CD4-positive, alpha-beta T cell treated with Interleukin-2 at 100 ng/mL for 4 hours (primary cell): ENCODE results near the gene F5.
A peak's percentile ranks its signal among the peaks of the same experiment; 100 is the strongest.
"Not testable (repeated sequence)": the region's sequence is repeated elsewhere in the genome, so short reads cannot be mapped to it uniquely, and the experiment has no call there.

Experiments
- DNase-seq: peaks from one replicate; pipeline ENCODE4 v3.0.0-alpha.2; 2020; ENCODE audit warnings: low spot score

F5 gene

GRCh38 chr1:169508432-169509338 lies 77.6 kb downstream of the F5 start:
- DNase-seq = no peak

- DNase-seq = no peak
These were observed 78.9 kb downstream of the F5 start for GRCh38 chr1:169507413-169507812.

- not testable (repeated sequence) for DNase-seq
These were observed 82.7 kb downstream of the F5 start for GRCh38 chr1:169503601-169504000.

DNA sequence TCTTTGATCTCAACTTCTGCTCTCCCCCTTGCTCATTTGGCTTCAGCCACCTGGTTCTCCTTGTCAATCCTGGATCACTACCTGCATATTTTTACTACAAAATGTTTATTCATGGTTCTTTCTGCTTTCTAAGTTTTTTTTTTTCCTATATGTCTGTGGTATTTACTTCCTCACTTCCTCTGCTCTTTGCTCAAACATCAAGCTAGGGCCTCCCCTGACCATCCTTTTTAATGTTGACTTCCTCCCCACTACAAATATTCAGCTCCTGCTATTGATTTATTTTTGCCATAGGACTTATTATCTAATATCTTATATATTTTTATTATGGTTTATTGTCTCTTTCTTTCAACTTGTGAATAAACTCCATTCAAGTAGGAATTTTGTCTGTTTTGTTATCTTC lies 86.5 kb downstream of the F5 start:
- no peak for DNase-seq

DNA sequence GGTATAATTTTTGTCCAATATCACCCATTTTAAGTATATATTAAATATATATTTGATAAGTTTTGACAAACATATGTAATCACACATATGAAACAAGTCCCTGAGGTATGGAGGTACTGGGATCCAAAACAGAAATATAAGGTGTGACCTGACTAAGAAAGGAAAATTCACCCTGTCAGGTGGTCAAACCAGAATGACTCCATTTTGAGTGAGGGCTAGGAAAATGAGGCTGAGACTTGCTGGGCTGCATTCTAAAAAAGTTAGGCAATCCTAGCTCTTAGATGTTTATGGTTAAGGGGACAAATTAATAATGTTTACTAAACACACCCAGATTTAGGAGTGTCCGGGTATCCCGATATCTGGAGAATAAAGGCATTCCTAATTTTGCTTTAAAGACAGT lies 89.0 kb downstream of the F5 start:
- no peak for DNase-seq

- DNase-seq = no peak
These were observed 90.4 kb downstream of the F5 start for GRCh38 chr1:169495916-169496315.

DNA sequence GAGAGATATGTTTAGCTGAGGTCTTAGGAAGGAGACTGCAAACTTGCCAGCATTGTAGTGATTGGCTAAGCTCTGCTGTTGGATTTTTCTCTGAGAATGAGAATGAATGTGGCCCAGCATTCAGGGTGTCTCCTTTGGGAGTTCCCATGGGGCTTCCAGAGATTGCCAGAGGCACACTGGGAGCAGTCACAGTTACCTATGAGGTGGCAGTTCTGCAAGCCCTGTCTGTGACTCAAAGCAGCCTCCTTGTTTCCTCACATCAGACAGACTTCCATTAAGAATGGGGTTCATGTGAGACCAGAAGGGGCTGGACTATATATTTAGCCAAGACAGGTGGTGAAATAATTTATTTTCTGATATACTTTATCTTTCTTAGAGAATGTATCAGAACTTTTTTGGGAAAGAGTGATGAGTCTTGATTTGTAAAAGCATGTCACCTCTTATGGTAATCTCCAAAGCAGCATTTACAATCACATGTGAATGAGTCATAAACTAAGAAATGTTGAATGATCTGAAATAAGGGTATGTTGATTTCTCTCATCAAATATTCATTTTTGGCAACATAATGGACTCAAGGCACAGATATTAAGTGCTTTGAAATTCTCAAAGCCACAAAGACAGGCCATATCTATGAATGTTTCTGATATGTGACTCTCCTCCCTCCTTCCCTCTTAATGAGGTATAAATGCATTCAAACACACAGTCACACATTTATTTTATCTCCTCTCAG lies 91.1 kb downstream of the F5 start:
- DNase-seq = no peak

- no peak for DNase-seq
These were observed 91.9 kb downstream of the F5 start for GRCh38 chr1:169494343-169494742.

GRCh38 chr1:169493251-169493650 lies 93.0 kb downstream of the F5 start:
- DNase-seq = no peak

- no peak for DNase-seq
These were observed 94.4 kb downstream of the F5 start for GRCh38 chr1:169491845-169492281.

DNA sequence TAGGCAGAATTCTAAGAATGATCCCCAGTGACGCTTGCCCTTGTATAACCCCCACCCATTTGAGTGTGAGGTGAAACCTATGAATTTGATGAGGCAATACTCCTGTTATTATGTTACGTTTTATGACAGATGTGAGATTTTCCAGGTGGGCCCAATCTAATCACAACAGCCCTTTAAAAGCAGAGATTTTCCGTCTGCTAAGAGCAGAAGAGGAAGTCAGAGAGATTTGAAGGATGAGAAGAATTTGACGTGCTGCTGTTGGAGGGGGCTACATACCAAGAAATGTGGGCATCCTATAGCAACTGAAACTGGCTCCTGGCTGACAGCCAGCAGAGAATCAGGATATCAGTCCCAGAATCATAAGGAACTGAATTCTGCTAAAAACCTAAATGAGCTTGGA lies 98.1 kb downstream of the F5 start:
- DNase-seq = no peak

DNA sequence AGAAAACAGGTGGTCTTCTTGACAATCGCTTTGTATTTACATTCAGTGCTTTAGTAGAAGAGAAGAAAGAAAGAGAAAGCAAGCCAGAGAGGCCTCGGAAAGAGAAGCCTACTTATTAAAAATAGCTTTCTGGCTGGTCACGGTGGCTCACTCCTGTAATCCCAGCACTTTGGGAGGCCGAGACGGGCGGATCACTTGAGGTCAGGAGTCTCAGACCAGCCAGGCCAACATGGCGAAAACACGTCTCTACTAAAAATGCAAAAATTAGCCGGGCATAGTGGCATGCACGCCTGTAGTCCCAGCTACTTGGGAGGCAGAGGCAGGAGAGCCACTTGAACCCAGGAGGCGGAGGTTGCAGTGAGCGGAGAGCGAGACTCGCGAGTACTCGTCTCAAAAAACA lies 98.7 kb downstream of the F5 start:
- no peak for DNase-seq

- no peak for DNase-seq
These were observed 99.1 kb downstream of the F5 start for GRCh38 chr1:169487133-169487532.

- no peak for DNase-seq
These were observed 99.8 kb downstream of the F5 start for GRCh38 chr1:169486281-169487051.

DNA sequence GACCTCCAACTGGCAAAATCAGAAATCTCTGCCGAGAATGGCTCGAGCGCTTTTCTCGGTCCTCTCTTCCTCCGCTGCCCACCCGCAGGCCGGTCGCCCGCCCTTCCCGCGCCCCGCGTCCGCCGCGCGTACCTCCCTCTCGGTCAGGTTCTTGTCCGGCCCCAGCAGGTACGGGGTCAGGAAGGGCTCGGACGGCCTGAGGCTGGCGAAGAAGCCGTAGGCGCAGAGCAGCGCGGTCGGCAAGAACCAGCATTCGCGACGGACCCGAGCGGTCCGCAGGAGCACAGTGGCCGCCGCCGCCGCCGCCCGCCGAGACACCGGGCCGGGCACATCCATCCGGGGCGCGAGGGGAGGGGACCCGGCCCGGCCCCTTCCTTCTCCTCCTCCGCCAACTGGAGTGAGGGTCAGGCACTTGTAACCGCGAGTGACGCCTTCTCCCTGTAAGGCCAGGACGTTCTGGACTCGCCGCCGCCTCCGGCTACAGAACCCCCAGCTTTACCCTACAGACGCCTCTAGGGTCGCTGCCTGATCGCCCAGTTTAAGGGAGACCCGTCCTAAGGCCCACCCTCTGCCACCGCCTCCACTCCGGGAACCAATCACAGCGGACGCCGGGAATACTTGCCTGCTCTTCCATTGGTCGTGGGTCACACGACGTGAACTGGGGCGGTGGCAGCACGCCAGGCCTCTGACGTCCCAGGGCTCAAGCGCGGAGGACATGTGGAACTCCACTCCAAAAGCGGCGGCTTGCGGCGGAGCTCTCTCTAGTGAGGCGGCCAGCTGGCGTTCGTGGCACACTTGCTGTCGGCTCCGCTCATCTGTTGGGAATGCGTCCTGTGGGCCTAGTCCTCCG lies 100.6 kb downstream of the F5 start, which contains the start of gene SLC19A2:
Gene SLC19A2 (minus strand): TSS at position 514 of the 850 bp plus-strand sequence. CDS start 178 bp downstream, at position 336.
- DNase-seq = peak; percentile 94

- DNase-seq = peak; percentile 32
These were observed 101.4 kb downstream of the F5 start for GRCh38 chr1:169484683-169485430.

DNA sequence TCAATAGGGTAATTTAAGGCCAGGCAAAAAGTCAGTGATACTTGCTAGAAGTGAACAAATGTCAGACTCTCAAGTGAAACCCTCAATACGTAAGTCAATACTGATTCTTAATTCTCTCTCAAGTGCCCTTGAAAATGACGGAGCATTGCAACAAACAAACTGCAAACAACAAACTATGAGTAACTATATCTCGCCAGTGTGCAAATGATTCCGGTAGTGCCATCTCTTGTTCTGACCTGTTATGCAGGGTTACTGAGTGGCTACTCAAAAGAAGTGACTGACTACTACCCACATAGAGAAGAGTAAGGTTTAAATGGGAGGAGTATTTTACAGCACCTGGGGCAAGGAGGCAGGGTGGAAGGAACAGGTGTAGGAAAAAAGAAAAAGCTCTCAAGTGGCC lies 102.2 kb downstream of the F5 start:
- DNase-seq = no peak

GRCh38 chr1:169483500-169483966 lies 102.7 kb downstream of the F5 start:
- DNase-seq = no peak

GRCh38 chr1:169479363-169480066 lies 106.8 kb downstream of the F5 start:
- DNase-seq = no peak
